ENCODE data around the gene UCHL1.

Gene UCHL1

DNA sequence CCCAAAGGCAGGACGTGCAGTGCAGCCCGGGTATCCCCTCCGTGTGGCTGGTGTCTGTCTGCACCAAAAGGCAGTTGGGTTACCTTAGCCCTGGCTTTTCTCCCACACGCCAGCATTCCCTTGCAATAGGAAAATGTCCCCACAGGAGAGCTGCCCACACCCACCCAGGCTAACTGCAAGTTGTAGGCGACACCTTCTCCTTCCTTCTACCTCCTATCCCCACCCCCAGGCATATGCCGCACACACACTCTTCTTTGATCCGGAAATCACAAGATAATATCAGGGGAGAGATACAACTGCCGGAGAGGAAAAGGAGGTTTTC, 41.9 kb upstream of the UCHL1 start:
- TF ChIP-seq FOXM1 (IDR thresholded peaks at IDR 0.05; ENCODE audit: borderline replicate concordance, low read depth) (no peak), EGR1 (IDR thresholded peaks at IDR 0.05) (no peak), CREB1 (IDR thresholded peaks at IDR 0.05; ENCODE audit: low read depth) (no peak), ZBTB7A (IDR thresholded peaks at IDR 0.05; ENCODE audit: low read depth) (no peak), TCF12 (IDR thresholded peaks at IDR 0.05; ENCODE audit: low read depth) (no peak)
- TF ChIP-seq, protein P1, sequence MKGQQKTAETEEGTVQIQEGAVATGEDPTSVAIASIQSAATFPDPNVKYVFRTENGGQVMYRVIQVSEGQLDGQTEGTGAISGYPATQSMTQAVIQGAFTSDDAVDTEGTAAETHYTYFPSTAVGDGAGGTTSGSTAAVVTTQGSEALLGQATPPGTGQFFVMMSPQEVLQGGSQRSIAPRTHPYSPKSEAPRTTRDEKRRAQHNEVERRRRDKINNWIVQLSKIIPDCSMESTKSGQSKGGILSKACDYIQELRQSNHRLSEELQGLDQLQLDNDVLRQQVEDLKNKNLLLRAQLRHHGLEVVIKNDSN (IDR thresholded peaks at IDR 0.05) = no peak
- TF ChIP-seq, protein P2, sequence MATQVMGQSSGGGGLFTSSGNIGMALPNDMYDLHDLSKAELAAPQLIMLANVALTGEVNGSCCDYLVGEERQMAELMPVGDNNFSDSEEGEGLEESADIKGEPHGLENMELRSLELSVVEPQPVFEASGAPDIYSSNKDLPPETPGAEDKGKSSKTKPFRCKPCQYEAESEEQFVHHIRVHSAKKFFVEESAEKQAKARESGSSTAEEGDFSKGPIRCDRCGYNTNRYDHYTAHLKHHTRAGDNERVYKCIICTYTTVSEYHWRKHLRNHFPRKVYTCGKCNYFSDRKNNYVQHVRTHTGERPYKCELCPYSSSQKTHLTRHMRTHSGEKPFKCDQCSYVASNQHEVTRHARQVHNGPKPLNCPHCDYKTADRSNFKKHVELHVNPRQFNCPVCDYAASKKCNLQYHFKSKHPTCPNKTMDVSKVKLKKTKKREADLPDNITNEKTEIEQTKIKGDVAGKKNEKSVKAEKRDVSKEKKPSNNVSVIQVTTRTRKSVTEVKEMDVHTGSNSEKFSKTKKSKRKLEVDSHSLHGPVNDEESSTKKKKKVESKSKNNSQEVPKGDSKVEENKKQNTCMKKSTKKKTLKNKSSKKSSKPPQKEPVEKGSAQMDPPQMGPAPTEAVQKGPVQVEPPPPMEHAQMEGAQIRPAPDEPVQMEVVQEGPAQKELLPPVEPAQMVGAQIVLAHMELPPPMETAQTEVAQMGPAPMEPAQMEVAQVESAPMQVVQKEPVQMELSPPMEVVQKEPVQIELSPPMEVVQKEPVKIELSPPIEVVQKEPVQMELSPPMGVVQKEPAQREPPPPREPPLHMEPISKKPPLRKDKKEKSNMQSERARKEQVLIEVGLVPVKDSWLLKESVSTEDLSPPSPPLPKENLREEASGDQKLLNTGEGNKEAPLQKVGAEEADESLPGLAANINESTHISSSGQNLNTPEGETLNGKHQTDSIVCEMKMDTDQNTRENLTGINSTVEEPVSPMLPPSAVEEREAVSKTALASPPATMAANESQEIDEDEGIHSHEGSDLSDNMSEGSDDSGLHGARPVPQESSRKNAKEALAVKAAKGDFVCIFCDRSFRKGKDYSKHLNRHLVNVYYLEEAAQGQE (IDR thresholded peaks at IDR 0.05; ENCODE audit: low read depth) = no peak
- TF ChIP-seq, protein P3, sequence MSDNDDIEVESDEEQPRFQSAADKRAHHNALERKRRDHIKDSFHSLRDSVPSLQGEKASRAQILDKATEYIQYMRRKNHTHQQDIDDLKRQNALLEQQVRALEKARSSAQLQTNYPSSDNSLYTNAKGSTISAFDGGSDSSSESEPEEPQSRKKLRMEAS (IDR thresholded peaks at IDR 0.05) = no peak; the same call in 1 of the 2 replicates

DNA sequence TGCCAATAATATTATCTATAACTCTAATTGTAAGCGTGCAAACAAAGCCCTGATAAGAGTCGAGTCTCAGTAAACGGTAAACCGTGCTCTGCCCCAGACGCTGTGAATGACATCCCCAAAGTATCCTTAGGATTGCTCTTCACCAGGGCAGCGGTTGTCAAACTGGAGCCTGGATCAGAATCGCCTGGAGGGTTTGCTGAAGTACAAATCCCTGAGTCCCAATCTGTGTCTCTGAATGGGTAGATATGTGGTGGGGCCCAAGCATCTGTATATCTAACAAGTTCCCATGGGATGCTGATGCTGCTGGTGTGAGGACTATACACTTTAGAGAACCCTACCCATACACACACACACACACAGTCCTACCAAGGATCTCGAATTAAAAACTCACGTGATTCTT, 41.6 kb upstream of the UCHL1 start:
- no peak for TF ChIP-seq YY1 (IDR thresholded peaks at IDR 0.05; ENCODE audit: low read depth)
- TF ChIP-seq, protein P3 (IDR thresholded peaks at IDR 0.05) = no peak
- no peak for TF ChIP-seq FOXM1 (IDR thresholded peaks at IDR 0.05; ENCODE audit: borderline replicate concordance, low read depth)
- TF ChIP-seq CREB1 (IDR thresholded peaks at IDR 0.05; ENCODE audit: low read depth) = no peak
- TF ChIP-seq, protein P1 (IDR thresholded peaks at IDR 0.05) = no peak
- TF ChIP-seq TCF12 (IDR thresholded peaks at IDR 0.05; ENCODE audit: low read depth) = no peak
- TF ChIP-seq TAF1 (IDR thresholded peaks at IDR 0.05; ENCODE audit: low read depth) = no peak
- no peak for TF ChIP-seq EGR1 (IDR thresholded peaks at IDR 0.05)

DNA sequence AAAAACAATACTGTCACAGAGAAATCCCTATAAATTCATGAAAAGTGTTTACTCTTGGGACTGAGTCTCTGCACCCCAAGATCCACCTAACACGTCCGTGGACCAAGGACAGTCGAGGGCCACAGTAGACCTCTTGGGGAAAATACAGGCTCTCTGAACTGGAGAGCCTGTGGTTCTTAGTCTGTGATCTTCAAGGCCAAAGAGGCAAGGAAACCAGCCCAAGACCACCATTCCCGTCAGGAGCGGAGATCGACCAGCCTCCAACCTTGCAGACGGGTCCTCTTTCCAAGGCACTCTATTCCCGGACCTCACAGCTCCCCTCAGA, 40.8 kb upstream of the UCHL1 start:
- TF ChIP-seq, protein P3 (IDR thresholded peaks at IDR 0.05) = no peak
- TF ChIP-seq, protein P2 (IDR thresholded peaks at IDR 0.05; ENCODE audit: low read depth) = no peak
- TF ChIP-seq YY1 (IDR thresholded peaks at IDR 0.05; ENCODE audit: low read depth) (no peak), TEAD4 (IDR thresholded peaks at IDR 0.05) (no peak), TAF1 (IDR thresholded peaks at IDR 0.05; ENCODE audit: low read depth) (no peak)

DNA sequence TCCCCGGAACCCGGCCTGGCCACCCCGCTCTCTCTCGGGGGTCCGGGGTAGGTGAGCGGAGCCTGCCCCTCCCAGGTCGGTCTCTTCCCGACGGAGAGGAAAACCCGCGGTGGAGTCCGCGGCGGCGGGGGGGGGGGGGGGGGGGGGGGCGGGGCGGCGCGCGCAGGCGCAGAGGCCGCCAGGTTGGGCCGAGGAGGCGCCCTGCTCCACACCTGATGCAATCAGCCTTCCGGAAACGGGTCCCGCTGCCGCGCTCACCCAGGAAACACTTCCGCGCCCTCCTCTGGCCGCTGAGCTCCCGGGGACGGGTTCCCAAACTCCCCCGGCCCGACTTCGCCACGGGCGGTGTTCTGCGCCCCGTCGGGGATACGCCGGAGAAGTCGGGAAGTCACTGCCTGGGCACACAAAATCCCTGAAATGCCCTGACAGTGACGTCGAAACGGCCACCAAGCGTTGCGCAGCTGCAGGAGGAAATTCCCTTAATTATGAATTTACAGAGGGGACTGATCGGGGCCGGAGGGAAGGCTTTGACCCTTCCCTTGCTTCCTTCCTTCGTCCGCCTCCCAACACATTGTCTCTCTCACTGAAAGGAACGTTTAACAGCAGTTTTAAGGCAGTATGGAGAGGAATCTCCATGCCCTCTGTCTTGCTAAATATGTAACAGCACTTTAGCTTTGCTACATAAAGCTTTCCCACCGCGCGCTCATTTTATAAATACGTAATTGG, 40.3 kb upstream of the UCHL1 start:
- TF ChIP-seq CREB1 (IDR thresholded peaks at IDR 0.05; ENCODE audit: low read depth) (peak; percentile 21; the same call in 1 of the 2 replicates), ZBTB7A (IDR thresholded peaks at IDR 0.05; ENCODE audit: low read depth) (peak; percentile 75; the same call in 1 of the 2 replicates), FOXM1 (IDR thresholded peaks at IDR 0.05; ENCODE audit: borderline replicate concordance, low read depth) (no peak), NFIC (IDR thresholded peaks at IDR 0.05) (0 out of 2 replicates have a peak, but pooled peaks have one; percentile 14), YY1 (IDR thresholded peaks at IDR 0.05; ENCODE audit: low read depth) (peak; percentile 67), EP300 (IDR thresholded peaks at IDR 0.05; ENCODE audit: borderline replicate concordance) (no peak), RAD21 (IDR thresholded peaks at IDR 0.05; ENCODE audit: low read depth) (peak; percentile 37; the same call in 1 of the 2 replicates), EGR1 (IDR thresholded peaks at IDR 0.05) (no peak), TAF1 (IDR thresholded peaks at IDR 0.05; ENCODE audit: low read depth) (peak; percentile 90), TCF12 (IDR thresholded peaks at IDR 0.05; ENCODE audit: low read depth) (no peak; the same call in 1 of the 2 replicates), CEBPB (IDR thresholded peaks at IDR 0.05) (peak; percentile 85), TEAD4 (IDR thresholded peaks at IDR 0.05) (peak; percentile 44)
- TF ChIP-seq, protein P1 (IDR thresholded peaks at IDR 0.05) = peak; percentile 16; the same call in 1 of the 2 replicates
- TF ChIP-seq, protein P2 (IDR thresholded peaks at IDR 0.05; ENCODE audit: low read depth) = no peak
- TF ChIP-seq, protein P3 (IDR thresholded peaks at IDR 0.05) = peak; percentile 64
